WTC11 (cell line): ENCODE data around the gene TNFRSF19. TPM values are rescaled to one million over a fixed set of nuclear protein-coding genes. Genes with fewer than 3 reads are reported as not detected.

ENCODE experiments used
- ATAC-seq: fragments of 200-7000 bp; cut with Tn5 transposase; 2 replicates; pipeline ENCODE4 v1.10.0; 2021; ENCODE audit warnings: mild to moderate bottlenecking, moderate library complexity
- CTCF ChIA-PET: fragments of 300-600 bp; sonication (Branson Sonifier 250); formaldehyde crosslinking; loops from one replicate; lab custom pipeline; 2021; ENCODE audit warnings: antibody characterized with exemption; lab: Charles Lee
- POLR2A ChIA-PET: fragments of 350-600 bp; sonication (Branson Sonifier 250); formaldehyde crosslinking; loops from one replicate; lab custom pipeline; 2021; ENCODE audit warnings: antibody characterized with exemption; lab: Charles Lee
- DNase-seq: peaks from one replicate; pipeline ENCODE4 v3.0.0; 2021; ENCODE audit warnings: low spot score
- H3K27ac Mint-ChIP-seq: 2 replicates; pipeline ENCODE4 v1.8.0; 2021; ENCODE audit warnings: mixed read lengths
- H3K27me3 Mint-ChIP-seq: 2 replicates; pipeline ENCODE4 v1.8.0; 2021; ENCODE audit warnings: low read depth, mild to moderate bottlenecking, moderate library complexity, mixed read lengths
- H3K36me3 Mint-ChIP-seq: 2 replicates; pipeline ENCODE4 v1.8.0; 2021; ENCODE audit warnings: mixed read lengths
- H3K4me1 Mint-ChIP-seq: 2 replicates; pipeline ENCODE4 v1.8.0; 2022; ENCODE audit warnings: mixed read lengths
- H3K4me3 Mint-ChIP-seq: 2 replicates; pipeline ENCODE4 v1.8.0; 2021; ENCODE audit warnings: mild to moderate bottlenecking, moderate library complexity, mixed read lengths
- H3K9me3 Mint-ChIP-seq: 2 replicates; pipeline ENCODE4 v1.8.0; 2021; ENCODE audit warnings: mixed read lengths
- ATF1 ChIP-seq: sonication (generic); formaldehyde crosslinking; IDR thresholded peaks from 2 replicates; pipeline ENCODE4 v1.8.1; 2023; ENCODE audit warnings: mild to moderate bottlenecking, moderate library complexity, missing genetic modification reagents
- ELF4 ChIP-seq: sonication (generic); formaldehyde crosslinking; IDR thresholded peaks from 2 replicates; pipeline ENCODE4 v1.8.1; 2022; ENCODE audit warnings: low read depth, mild to moderate bottlenecking, moderate library complexity, missing genetic modification reagents
- ESRRA ChIP-seq: sonication (generic); formaldehyde crosslinking; IDR thresholded peaks from 2 replicates; pipeline ENCODE4 v1.8.1; 2022; ENCODE audit warnings: mild to moderate bottlenecking, missing genetic modification reagents, borderline replicate concordance
- IRF2 ChIP-seq: sonication (generic); formaldehyde crosslinking; IDR thresholded peaks from 2 replicates; pipeline ENCODE4 v1.8.0; 2022; ENCODE audit warnings: low read depth, missing genetic modification reagents, borderline replicate concordance
- JUN ChIP-seq: sonication (generic); formaldehyde crosslinking; IDR thresholded peaks from 2 replicates; pipeline ENCODE4 v1.8.0; 2023; ENCODE audit warnings: mild to moderate bottlenecking, missing genetic modification reagents
- KAT7 ChIP-seq: sonication (generic); formaldehyde crosslinking; IDR thresholded peaks from 2 replicates; pipeline ENCODE4 v1.8.1; 2023; ENCODE audit warnings: missing genetic modification reagents, mild to moderate bottlenecking, borderline replicate concordance
- MXD4 ChIP-seq: fragments of 250-450 bp; sonication (Bioruptor Pico); IDR thresholded peaks from 2 replicates; pipeline ENCODE4 v1.8.0; 2021; ENCODE audit warnings: mild to moderate bottlenecking, moderate library complexity, borderline replicate concordance
- SMAD3 ChIP-seq: sonication (generic); formaldehyde crosslinking; IDR thresholded peaks from 2 replicates; pipeline ENCODE4 v1.8.0; 2022; ENCODE audit warnings: missing genetic modification reagents, mild to moderate bottlenecking, borderline replicate concordance
- SMAD4 ChIP-seq: sonication (generic); formaldehyde crosslinking; IDR thresholded peaks from 2 replicates; pipeline ENCODE4 v1.8.0; 2022; ENCODE audit warnings: mild to moderate bottlenecking, missing genetic modification reagents
- SOX15 ChIP-seq: fragments of 250-450 bp; sonication (Bioruptor Pico); IDR thresholded peaks from 2 replicates; pipeline ENCODE4 v1.9.0; 2021; ENCODE audit warnings: mild to moderate bottlenecking
- STAT6 ChIP-seq: sonication (generic); formaldehyde crosslinking; conservative IDR thresholded peaks from 2 replicates; pipeline ENCODE4 v1.8.1; 2023; ENCODE audit warnings: mild to moderate bottlenecking, low read depth, missing genetic modification reagents, moderate library complexity
- TCF7 ChIP-seq: sonication (generic); formaldehyde crosslinking; IDR thresholded peaks from 2 replicates; pipeline ENCODE4 v1.8.0; 2022; ENCODE audit warnings: mild to moderate bottlenecking, low read depth, missing genetic modification reagents, moderate library complexity
- TEAD4 ChIP-seq: sonication (generic); formaldehyde crosslinking; IDR thresholded peaks from 2 replicates; pipeline ENCODE4 v1.8.0; 2022; ENCODE audit warnings: mild to moderate bottlenecking, missing genetic modification reagents
- USF2 ChIP-seq: sonication (generic); formaldehyde crosslinking; IDR thresholded peaks from 2 replicates; pipeline ENCODE4 v1.8.1; 2023; ENCODE audit warnings: mild to moderate bottlenecking, missing genetic modification reagents, moderate library complexity
- ZNF138 ChIP-seq: sonication (generic); formaldehyde crosslinking; conservative IDR thresholded peaks from 2 replicates; pipeline ENCODE4 v1.8.1; 2022; ENCODE audit warnings: mild to moderate bottlenecking, moderate library complexity, missing genetic modification reagents
- ZNF219 ChIP-seq: sonication (generic); formaldehyde crosslinking; IDR thresholded peaks from 2 replicates; pipeline ENCODE4 v1.8.0; 2023; ENCODE audit warnings: missing genetic modification reagents, mild to moderate bottlenecking, borderline replicate concordance
- ZNF232 ChIP-seq: sonication (generic); formaldehyde crosslinking; IDR thresholded peaks from 2 replicates; pipeline ENCODE4 v1.8.0; 2022; ENCODE audit warnings: mild to moderate bottlenecking, missing genetic modification reagents
- ZNF416 ChIP-seq: fragments of 250-450 bp; sonication (Bioruptor Pico); IDR thresholded peaks from 2 replicates; pipeline ENCODE4 v1.9.0; 2021; ENCODE audit warnings: mild to moderate bottlenecking, inconsistent platforms
- total RNA-seq: library from RNA; stranded (reverse); gene quantifications from 3 replicates; pipeline ENCODE4 v1.2.3, GENCODE V29; 2021
- TF ChIP-seq, protein P1 (sequence below): sonication (generic); formaldehyde crosslinking; IDR thresholded peaks from 2 replicates; pipeline ENCODE4 v1.8.0; 2022; ENCODE audit warnings: mild to moderate bottlenecking, missing genetic modification reagents
- TF ChIP-seq, protein P2 (sequence below): sonication (generic); formaldehyde crosslinking; IDR thresholded peaks from 2 replicates; pipeline ENCODE4 v1.8.0; 2022; ENCODE audit warnings: mild to moderate bottlenecking, missing genetic modification reagents
- TF ChIP-seq, protein P3 (sequence below): fragments of 250-450 bp; sonication (Bioruptor Pico); IDR thresholded peaks from 2 replicates; pipeline ENCODE4 v2.1.2; 2022; ENCODE audit warnings: mild to moderate bottlenecking, moderate library complexity
- TF ChIP-seq, protein P4 (sequence below): sonication (generic); formaldehyde crosslinking; IDR thresholded peaks from 2 replicates; pipeline ENCODE4 v1.8.1; 2023; ENCODE audit warnings: mild to moderate bottlenecking, missing genetic modification reagents
- TF ChIP-seq, protein P5 (sequence below): fragments of 250-450 bp; sonication (Bioruptor Pico); conservative IDR thresholded peaks from 2 replicates; pipeline ENCODE4 v1.9.0; 2021; ENCODE audit warnings: mild to moderate bottlenecking

Gene TNFRSF19
- total RNA-seq, 1 experiment from 2014 or later, result 0.20 TPM

GRCh38 chr13:23643338-23644125, 73.3 kb downstream of the TNFRSF19 start (continued):
- TF ChIP-seq KAT7, result no peak
- TF ChIP-seq ATF1 (CRISPR knock-in tag), result no peak
- TF ChIP-seq ZNF416, result no peak
- TF ChIP-seq, protein P1, sequence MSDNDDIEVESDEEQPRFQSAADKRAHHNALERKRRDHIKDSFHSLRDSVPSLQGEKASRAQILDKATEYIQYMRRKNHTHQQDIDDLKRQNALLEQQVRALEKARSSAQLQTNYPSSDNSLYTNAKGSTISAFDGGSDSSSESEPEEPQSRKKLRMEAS (CRISPR knock-in tag), result no peak
- no peak for TF ChIP-seq SOX15
- TF ChIP-seq ZNF138 (CRISPR knock-in tag), result no peak
- TF ChIP-seq ELF4 (CRISPR knock-in tag), result no peak
- TF ChIP-seq USF2 (CRISPR knock-in tag), result no peak
- TF ChIP-seq ESRRA (CRISPR knock-in tag), result no peak
- no peak for TF ChIP-seq SMAD3

DNA sequence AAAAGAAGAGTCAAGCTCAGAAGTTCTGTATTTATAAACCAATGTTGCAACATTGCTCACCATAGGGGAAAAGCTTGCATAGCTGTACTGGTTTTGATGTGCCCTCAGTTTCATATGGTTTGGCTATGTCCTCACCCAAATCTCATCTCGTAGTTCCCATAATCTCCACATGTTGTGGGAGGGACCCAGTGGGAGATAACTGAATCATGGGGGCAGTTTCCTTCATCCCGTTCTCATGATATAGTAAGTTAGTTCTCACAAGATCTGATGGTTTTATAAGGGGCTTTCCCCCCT, 73.9 kb downstream of the TNFRSF19 start:
- TF ChIP-seq, protein P2, sequence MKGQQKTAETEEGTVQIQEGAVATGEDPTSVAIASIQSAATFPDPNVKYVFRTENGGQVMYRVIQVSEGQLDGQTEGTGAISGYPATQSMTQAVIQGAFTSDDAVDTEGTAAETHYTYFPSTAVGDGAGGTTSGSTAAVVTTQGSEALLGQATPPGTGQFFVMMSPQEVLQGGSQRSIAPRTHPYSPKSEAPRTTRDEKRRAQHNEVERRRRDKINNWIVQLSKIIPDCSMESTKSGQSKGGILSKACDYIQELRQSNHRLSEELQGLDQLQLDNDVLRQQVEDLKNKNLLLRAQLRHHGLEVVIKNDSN (CRISPR knock-in tag), result no peak
- TF ChIP-seq, protein P3, sequence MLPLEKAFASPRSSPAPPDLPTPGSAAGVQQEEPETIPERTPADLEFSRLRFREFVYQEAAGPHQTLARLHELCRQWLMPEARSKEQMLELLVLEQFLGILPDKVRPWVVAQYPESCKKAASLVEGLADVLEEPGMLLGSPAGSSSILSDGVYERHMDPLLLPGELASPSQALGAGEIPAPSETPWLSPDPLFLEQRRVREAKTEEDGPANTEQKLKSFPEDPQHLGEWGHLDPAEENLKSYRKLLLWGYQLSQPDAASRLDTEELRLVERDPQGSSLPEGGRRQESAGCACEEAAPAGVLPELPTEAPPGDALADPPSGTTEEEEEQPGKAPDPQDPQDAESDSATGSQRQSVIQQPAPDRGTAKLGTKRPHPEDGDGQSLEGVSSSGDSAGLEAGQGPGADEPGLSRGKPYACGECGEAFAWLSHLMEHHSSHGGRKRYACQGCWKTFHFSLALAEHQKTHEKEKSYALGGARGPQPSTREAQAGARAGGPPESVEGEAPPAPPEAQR (CRISPR knock-in tag), result no peak
- no peak for TF ChIP-seq ZNF232 (CRISPR knock-in tag)
- no peak for TF ChIP-seq ZNF219 (CRISPR knock-in tag)
- TF ChIP-seq, protein P4, sequence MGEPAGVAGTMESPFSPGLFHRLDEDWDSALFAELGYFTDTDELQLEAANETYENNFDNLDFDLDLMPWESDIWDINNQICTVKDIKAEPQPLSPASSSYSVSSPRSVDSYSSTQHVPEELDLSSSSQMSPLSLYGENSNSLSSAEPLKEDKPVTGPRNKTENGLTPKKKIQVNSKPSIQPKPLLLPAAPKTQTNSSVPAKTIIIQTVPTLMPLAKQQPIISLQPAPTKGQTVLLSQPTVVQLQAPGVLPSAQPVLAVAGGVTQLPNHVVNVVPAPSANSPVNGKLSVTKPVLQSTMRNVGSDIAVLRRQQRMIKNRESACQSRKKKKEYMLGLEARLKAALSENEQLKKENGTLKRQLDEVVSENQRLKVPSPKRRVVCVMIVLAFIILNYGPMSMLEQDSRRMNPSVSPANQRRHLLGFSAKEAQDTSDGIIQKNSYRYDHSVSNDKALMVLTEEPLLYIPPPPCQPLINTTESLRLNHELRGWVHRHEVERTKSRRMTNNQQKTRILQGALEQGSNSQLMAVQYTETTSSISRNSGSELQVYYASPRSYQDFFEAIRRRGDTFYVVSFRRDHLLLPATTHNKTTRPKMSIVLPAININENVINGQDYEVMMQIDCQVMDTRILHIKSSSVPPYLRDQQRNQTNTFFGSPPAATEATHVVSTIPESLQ (CRISPR knock-in tag), result no peak
- no peak for TF ChIP-seq JUN
- no peak for TF ChIP-seq TCF7 (CRISPR knock-in tag)
- H3K27me3 Mint-ChIP-seq, result no peaks in the 10 kb centered on the region; the same call in 1 of the 2 replicates
- H3K36me3 Mint-ChIP-seq, result no peaks in the 10 kb centered on the region
- no peak overlapping the region for H3K4me3 Mint-ChIP-seq
- H3K4me1 Mint-ChIP-seq, result peaks cover 23% of the 10 kb centered on the region
- no peak overlapping the region for H3K27ac Mint-ChIP-seq
- H3K9me3 Mint-ChIP-seq, result peaks cover 11% of the 10 kb centered on the region; the same call in 1 of the 2 replicates
- no peak for ATAC-seq
- POLR2A ChIA-PET, result no interaction called here
- DNase-seq, result no peak
- CTCF ChIA-PET, result interaction anchor here (1.1 kb wide), 1 partner anchor 10 kb away, joined by 3 read pairs; no protein-coding TSS in a partner anchor

DNA sequence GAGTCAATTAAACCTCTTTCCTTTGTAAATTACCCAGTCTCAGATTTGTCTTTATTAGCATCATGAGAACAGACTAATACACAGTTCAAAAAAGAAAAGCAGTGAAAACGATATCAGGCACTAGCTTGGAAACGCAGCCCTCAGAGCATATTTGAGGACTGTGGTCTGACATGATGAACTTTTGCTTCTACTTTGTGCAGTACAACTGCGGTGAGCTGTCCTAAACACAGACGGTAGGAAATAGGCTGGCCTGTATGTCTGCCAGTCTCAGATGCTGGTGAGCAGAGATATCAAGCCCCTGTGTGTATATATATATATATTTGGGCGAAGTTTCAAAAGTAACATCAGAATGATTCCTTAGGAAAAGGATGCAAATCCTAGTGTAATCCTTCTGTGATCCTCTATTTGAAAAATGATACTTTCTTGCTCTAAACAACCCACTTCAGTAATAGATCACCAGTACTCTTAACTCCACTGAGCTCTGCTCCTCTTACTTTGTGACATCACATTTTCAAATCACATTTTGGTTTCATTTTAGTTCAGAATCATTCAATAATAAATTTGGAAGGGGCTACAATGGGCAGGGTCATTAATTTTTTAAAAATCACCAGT, 74.4 kb downstream of the TNFRSF19 start:
- peaks cover 19% of the 10 kb centered on the region for H3K4me1 Mint-ChIP-seq
- no peaks in the 10 kb centered on the region; the same call in 1 of the 2 replicates for H3K27me3 Mint-ChIP-seq
- ChIA-PET POLR2A (no interaction called here), CTCF (no interaction called here)
- no peak overlapping the region for H3K27ac Mint-ChIP-seq
- peaks cover 11% of the 10 kb centered on the region; the same call in 1 of the 2 replicates for H3K9me3 Mint-ChIP-seq
- H3K36me3 Mint-ChIP-seq, result no peaks in the 10 kb centered on the region
- H3K4me3 Mint-ChIP-seq, result no peak overlapping the region
- DNase-seq, result no peak
- no peak for ATAC-seq
- no peak for TF ChIP-seq SMAD4
- no peak for TF ChIP-seq STAT6 (CRISPR knock-in tag)
- no peak for TF ChIP-seq IRF2 (CRISPR knock-in tag)
- no peak for TF ChIP-seq MXD4 (CRISPR knock-in tag)
- TF ChIP-seq, protein P5, sequence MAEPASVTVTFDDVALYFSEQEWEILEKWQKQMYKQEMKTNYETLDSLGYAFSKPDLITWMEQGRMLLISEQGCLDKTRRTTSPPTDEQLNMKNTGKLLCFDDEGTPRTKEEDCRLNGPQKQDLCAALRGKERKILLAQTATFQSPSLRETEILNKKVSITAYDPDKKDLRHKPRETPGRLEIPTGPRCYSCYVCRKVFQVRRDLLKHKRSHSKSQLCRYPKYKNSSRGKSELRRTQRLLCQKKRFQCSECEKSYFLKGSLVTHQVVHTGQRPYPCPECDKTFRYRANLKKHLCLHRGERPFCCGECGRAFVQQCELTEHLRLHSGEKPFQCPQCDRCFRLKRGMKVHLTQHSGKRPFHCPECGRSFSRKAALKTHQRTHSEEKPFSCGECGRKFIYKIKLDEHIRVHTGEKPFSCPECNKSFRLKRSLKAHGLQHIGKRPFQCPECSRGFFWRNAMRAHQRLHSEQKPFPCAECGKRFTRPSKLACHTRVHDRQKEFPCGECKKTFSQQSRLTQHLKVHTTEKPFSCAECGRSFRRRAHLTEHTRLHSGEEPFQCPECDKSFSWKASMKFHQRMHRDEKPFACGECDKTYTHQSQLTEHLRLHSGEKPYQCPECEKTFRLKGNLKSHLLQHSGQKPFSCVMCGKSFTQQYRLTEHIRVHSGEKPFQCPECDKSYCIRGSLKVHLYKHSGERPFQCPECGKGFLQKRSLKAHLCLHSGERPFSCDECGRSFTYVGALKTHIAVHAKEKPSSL, result no peak
- TF ChIP-seq, protein P1 (CRISPR knock-in tag), result no peak
- TF ChIP-seq TEAD4 (CRISPR knock-in tag), result no peak
- no peak for TF ChIP-seq ZNF416
